BLaER1 treated with 17β-estradiol and CSF1 and Interleukin-3, amounts not matched to agents 10 nM and 100 nM (cell line): Measurements from ENCODE around the gene PARN.

Source experiments
- H3K27ac ChIP-seq, 11 experiments: shearing (Covaris generic); formaldehyde crosslinking; 2 replicates each; pipeline ENCODE4 v1.8.1; 2022
- H3K27me3 ChIP-seq, 11 experiments: shearing (Covaris generic); formaldehyde crosslinking; 2 replicates each; pipeline ENCODE4 v1.8.1; 2022
- H3K36me3 ChIP-seq, 11 experiments: shearing (Covaris generic); formaldehyde crosslinking; 2 replicates each; pipeline ENCODE4 v1.8.1; 2022
- H3K4me1 ChIP-seq, 10 experiments: shearing (Covaris generic); formaldehyde crosslinking; 2 replicates each; pipeline ENCODE4 v1.8.1; 2022
- H3K4me2 ChIP-seq, 11 experiments: shearing (Covaris generic); formaldehyde crosslinking; 2 replicates each; pipeline ENCODE4 v1.8.1; 2022
- H3K4me3 ChIP-seq, 10 experiments: shearing (Covaris generic); formaldehyde crosslinking; 2 replicates each; pipeline ENCODE4 v1.8.1; 2022
- H3K9ac ChIP-seq, 11 experiments: shearing (Covaris generic); formaldehyde crosslinking; 2 replicates each; pipeline ENCODE4 v1.8.1; 2022
- H3K9me3 ChIP-seq, 11 experiments: shearing (Covaris generic); formaldehyde crosslinking; replicated peaks in 1 of 11; 2 replicates each; pipeline ENCODE4 v1.8.1; 2022
- H4K20me1 ChIP-seq, 11 experiments: shearing (Covaris generic); formaldehyde crosslinking; 2 replicates each; pipeline ENCODE4 v1.8.1; 2022
- Cebpa-rat ChIP-seq, 11 experiments: shearing (Covaris generic); IDR thresholded peaks; 2 replicates each; pipeline ENCODE4 v1.8.1; 2022

PARN gene

DNA sequence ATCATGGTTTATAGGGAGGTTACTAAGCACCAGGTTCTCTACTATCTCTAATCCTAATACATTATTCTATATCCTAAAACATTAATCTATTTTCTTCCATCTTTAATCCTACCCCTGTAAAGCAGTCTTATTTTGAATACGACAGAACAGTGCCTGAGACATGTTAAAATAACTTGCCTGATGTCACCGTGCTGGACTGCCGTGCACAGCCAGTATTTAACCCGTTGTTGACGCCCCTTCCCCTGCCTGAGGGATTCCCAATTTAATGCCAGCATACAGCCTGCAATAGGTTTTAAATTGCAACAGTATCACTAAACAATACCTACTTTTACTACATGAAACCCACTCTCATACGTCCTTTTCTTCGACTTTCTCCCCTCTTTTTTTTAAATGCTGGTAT, 133.3 kb downstream of the PARN start:
- H3K4me2 ChIP-seq = no peak overlapping the region

GRCh38 chr16:14496047-14496770, 133.9 kb downstream of the PARN start:
- Histone ChIP-seq H3K4me3 (no peak overlapping the region), H3K4me1 (peaks cover 9 to 25% (median 20%) of the 10 kb centered on the region in 10 experiments; a peak in 19 of 20 replicates), H3K4me2 (no peak overlapping the region), H3K9ac (no peak overlapping the region), H4K20me1 (peaks cover 0 to 31% (median 12%) of the 10 kb centered on the region in 11 experiments; a peak in 10 of 22 replicates), H3K36me3 (peaks cover 0 to 23% (median 3%) of the 10 kb centered on the region in 11 experiments; a peak in 7 of 22 replicates), H3K27ac (no peak overlapping the region), H3K9me3 (no peaks in the 10 kb centered on the region), H3K27me3 (no peaks in the 10 kb centered on the region)
- TF ChIP-seq Cebpa-rat (IDR thresholded peaks at IDR 0.05) = no peak

More for the DNA sequence above, 133.3 kb downstream of the PARN start:
- TF ChIP-seq Cebpa-rat (IDR thresholded peaks at IDR 0.05) = no peak
- H3K4me3 ChIP-seq = no peak overlapping the region
- H4K20me1 ChIP-seq = peaks cover 0 to 31% (median 11%) of the 10 kb centered on the region in 11 experiments; a peak in 9 of 22 replicates
- no peaks in the 10 kb centered on the region for H3K9me3 ChIP-seq
- no peak overlapping the region for H3K9ac ChIP-seq
- peaks cover 0 to 23% (median 3%) of the 10 kb centered on the region in 11 experiments; a peak in 7 of 22 replicates for H3K36me3 ChIP-seq
- H3K27me3 ChIP-seq = no peaks in the 10 kb centered on the region
- H3K4me1 ChIP-seq = peaks cover 15 to 28% (median 24%) of the 10 kb centered on the region in 10 experiments; a peak in 19 of 20 replicates
- no peak overlapping the region for H3K27ac ChIP-seq

GRCh38 chr16:14495213-14496046, 134.6 kb downstream of the PARN start:
- Histone ChIP-seq H3K4me3 (no peak overlapping the region), H3K27ac (no peak overlapping the region), H3K36me3 (peaks cover 0 to 23% (median 3%) of the 10 kb centered on the region in 11 experiments; a peak in 7 of 22 replicates), H3K27me3 (no peaks in the 10 kb centered on the region), H4K20me1 (peaks cover 0 to 31% (median 12%) of the 10 kb centered on the region in 11 experiments; a peak in 10 of 22 replicates), H3K9ac (no peak overlapping the region), H3K9me3 (no peaks in the 10 kb centered on the region), H3K4me2 (no peak overlapping the region), H3K4me1 (peaks cover 8 to 22% (median 17%) of the 10 kb centered on the region in 10 experiments; a peak in 19 of 20 replicates)
- TF ChIP-seq Cebpa-rat (IDR thresholded peaks at IDR 0.05) = no peak

- Histone ChIP-seq H3K4me3 (no peak overlapping the region), H3K36me3 (peaks cover 0 to 27% (median 5%) of the 10 kb centered on the region in 11 experiments; a peak in 7 of 22 replicates), H3K4me2 (no peak overlapping the region), H3K9me3 (no peaks in the 10 kb centered on the region), H3K27me3 (no peaks in the 10 kb centered on the region), H3K9ac (no peak overlapping the region), H3K27ac (no peak overlapping the region), H4K20me1 (peaks cover 0 to 31% (median 12%) of the 10 kb centered on the region in 11 experiments; a peak in 10 of 22 replicates), H3K4me1 (peaks cover 8 to 22% (median 17%) of the 10 kb centered on the region in 10 experiments; a peak in 19 of 20 replicates)
- TF ChIP-seq Cebpa-rat (IDR thresholded peaks at IDR 0.05) = no peak
Measured at GRCh38 chr16:14494396-14494966, 135.6 kb downstream of the PARN start.

DNA sequence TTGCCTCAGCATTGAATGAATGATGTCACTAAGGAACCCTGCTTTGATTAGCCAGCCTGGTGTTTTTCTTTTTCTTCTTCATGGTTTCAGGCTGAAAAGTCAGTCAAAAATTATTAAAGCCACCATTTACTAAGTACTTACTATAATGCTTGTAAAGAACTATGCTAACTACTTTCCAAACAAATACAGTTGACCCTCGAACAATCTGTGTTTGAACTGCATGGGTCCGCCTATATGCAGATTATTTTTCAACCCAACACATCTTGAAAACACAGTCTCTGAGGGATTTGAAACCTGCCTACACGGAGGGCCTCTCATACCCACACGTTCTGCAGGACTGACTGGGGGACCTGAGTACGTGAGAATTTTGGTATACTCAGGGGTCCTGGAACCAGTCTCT, 136.3 kb downstream of the PARN start:
- no peak overlapping the region for H3K4me3 ChIP-seq
- TF ChIP-seq Cebpa-rat (IDR thresholded peaks at IDR 0.05) = no peak
- no peaks in the 10 kb centered on the region for H3K9me3 ChIP-seq
- H3K36me3 ChIP-seq = peaks cover 0 to 29% (median 5%) of the 10 kb centered on the region in 11 experiments; a peak in 7 of 22 replicates
- no peak overlapping the region for H3K9ac ChIP-seq
- no peak overlapping the region for H3K4me2 ChIP-seq
- peaks cover 0 to 31% (median 12%) of the 10 kb centered on the region in 11 experiments; a peak in 10 of 22 replicates for H4K20me1 ChIP-seq
- no peak overlapping the region for H3K27ac ChIP-seq
- peaks cover 8 to 22% (median 17%) of the 10 kb centered on the region in 10 experiments; a peak in 19 of 20 replicates for H3K4me1 ChIP-seq
- H3K27me3 ChIP-seq = no peaks in the 10 kb centered on the region

GRCh38 chr16:14492614-14493013, 137.4 kb downstream of the PARN start:
- peak overlapping the region; percentile 3 to 68 (median 45); a peak in 20 of 22 replicates for H3K4me2 ChIP-seq
- no peak overlapping the region for H3K4me3 ChIP-seq
- H3K27ac ChIP-seq = no peak overlapping the region
- H3K4me1 ChIP-seq = peaks cover 14 to 27% (median 22%) of the 10 kb centered on the region in 10 experiments
- H3K27me3 ChIP-seq = no peaks in the 10 kb centered on the region
- H3K9me3 ChIP-seq = no peaks in the 10 kb centered on the region
- H3K36me3 ChIP-seq = peaks cover 0 to 22% (median 5%) of the 10 kb centered on the region in 11 experiments; a peak in 7 of 22 replicates
- no peak overlapping the region for H3K9ac ChIP-seq
- no peak for TF ChIP-seq Cebpa-rat (IDR thresholded peaks at IDR 0.05)
- peaks cover 0 to 31% (median 12%) of the 10 kb centered on the region in 11 experiments; a peak in 10 of 22 replicates for H4K20me1 ChIP-seq

DNA sequence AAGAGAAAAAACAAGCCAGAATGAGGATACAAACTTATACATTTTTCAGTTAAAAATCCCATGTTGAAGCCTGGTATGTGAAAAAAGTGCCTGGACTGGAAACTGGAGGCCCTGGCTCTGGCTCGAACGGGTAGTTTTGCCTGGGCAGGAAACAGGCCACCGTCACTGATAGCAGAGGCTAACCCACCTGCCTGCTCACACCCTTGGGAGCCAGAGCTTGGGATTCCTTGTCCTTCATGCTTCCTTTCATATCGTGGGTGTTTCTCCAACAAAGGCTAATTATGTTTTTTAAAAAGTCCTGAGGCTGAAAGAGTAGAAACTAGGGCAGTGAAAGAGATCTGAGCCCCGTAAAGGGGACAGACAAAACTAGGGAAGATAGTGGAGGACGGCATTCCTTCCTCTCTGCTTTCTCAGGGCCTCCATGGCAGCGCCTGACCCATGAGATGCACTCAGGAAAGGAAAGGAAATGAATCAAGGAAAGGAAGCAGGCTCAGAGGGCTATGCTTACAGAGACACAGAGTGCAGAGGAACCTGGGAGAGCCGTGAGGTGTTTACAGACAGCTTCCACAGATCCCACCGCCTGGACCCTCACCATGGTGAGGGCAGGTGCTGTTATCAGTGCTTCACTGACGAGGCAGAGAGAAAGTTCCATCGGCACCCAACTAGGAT, 138.1 kb downstream of the PARN start:
- TF ChIP-seq Cebpa-rat (IDR thresholded peaks at IDR 0.05) = no peak
- H3K27me3 ChIP-seq = no peaks in the 10 kb centered on the region
- peaks cover 19 to 29% (median 24%) of the 10 kb centered on the region in 10 experiments for H3K4me1 ChIP-seq
- peaks cover 0 to 22% (median 5%) of the 10 kb centered on the region in 11 experiments; a peak in 7 of 22 replicates for H3K36me3 ChIP-seq
- no peaks in the 10 kb centered on the region for H3K9me3 ChIP-seq
- no peak overlapping the region for H3K4me3 ChIP-seq
- H3K4me2 ChIP-seq = peak overlapping the region; percentile 3 to 68 (median 45); a peak in 20 of 22 replicates
- no peak overlapping the region for H3K27ac ChIP-seq
- H3K9ac ChIP-seq = no peak overlapping the region
- H4K20me1 ChIP-seq = peaks cover 0 to 31% (median 12%) of the 10 kb centered on the region in 11 experiments; a peak in 10 of 22 replicates

GRCh38 chr16:14490235-14490634, 139.8 kb downstream of the PARN start:
- TF ChIP-seq Cebpa-rat (IDR thresholded peaks at IDR 0.05) = no peak
- H3K4me2 ChIP-seq = no peak overlapping the region

More at GRCh38 chr16:14490235-14490634, 139.8 kb downstream of the PARN start:
- Histone ChIP-seq H3K9ac (no peak overlapping the region), H3K27ac (no peak overlapping the region), H3K4me3 (no peak overlapping the region), H3K36me3 (peaks cover 0 to 22% (median 5%) of the 10 kb centered on the region in 11 experiments; a peak in 7 of 22 replicates), H3K27me3 (no peaks in the 10 kb centered on the region), H4K20me1 (peaks cover 0 to 31% (median 12%) of the 10 kb centered on the region in 11 experiments; a peak in 10 of 22 replicates), H3K4me1 (peaks cover 23 to 37% (median 26%) of the 10 kb centered on the region in 10 experiments), H3K9me3 (no peaks in the 10 kb centered on the region)
